KBM-7 (cell line): ENCODE measurements around the gene SLC29A3.

Experiments used
- DNase-seq: peaks from one replicate; pipeline ENCODE4 v3.0.0-alpha.2; 2015
- in situ Hi-C: fragments of 300-500 bp; cut with MboI; formaldehyde crosslinking; loops from 2 replicates; pipeline ENCODE4 v1.14.3; 2020; ENCODE audit warnings: low sequenced_read_pairs, low pct_unique_long_range_greater_than_20kb, mixed read lengths

The SLC29A3 gene

DNA sequence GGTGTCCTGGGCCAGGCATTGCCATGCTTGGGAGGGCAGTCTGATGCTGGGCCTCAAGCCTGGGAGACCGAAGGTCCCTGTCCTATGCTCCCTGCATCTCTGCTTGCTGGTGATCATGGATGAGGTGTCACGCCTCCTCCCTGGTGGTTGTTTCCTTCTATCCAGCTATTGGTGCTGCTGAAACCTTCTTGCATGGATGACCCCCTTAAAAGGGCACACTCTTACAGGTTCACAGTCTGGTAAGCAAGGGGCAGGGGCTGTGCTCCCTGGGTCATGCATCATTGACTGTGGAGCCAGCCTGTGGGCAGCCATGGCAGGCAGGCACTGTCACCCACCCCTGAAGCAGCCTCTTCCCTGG, 36.8 kb upstream of the SLC29A3 start:
- in situ Hi-C loops, result loop anchor here (10.0 kb wide), 1 partner anchor 368 kb away; no protein-coding TSS in a partner anchor
- no peak for DNase-seq

DNA sequence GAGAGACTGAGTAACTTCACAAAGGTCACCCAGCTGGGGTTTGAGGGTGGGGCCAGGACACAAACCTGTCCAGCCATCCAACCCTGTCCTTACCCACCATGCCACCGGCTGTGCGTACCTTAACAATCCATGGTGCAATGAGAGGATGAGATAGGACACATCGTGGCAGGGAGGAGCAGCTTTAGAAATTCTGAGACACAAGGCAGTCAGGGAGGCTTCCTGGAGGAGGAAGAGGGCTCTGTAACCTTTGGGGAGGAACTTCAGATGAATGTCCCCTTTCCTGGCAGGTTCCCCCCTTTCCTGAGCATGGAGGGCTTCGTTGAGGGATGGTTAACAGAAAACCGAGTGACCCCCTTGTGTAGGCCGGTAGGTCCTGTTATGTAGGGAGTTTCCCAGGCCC, 35.6 kb upstream of the SLC29A3 start:
- DNase-seq, result no peak
- in situ Hi-C loops, result loop anchor here (10.0 kb wide), 1 partner anchor 369 kb away; no protein-coding TSS in a partner anchor

DNA sequence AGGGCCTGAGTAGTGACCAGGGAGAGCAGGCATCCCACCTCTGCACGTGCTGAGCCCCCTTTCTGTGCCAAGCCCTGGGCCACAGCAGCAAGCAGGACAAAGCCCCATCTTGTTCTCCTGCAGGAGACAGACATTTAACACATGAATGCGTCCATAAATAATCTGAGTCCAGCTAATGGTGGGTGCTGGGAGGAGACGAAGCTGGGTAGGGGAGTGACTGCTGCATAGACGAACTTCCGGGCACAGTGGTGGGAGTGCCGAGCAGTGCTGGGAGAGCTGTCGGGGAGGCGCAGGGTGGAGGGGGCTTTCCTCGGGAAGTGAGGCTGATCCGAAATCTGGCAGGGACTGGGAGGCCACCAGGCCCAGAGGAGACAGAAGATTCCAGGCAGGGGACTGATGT, 35.2 kb upstream of the SLC29A3 start:
- DNase-seq, result no peak
- in situ Hi-C loops, result loop anchor here (10.0 kb wide), 1 partner anchor 369 kb away; no protein-coding TSS in a partner anchor

DNA sequence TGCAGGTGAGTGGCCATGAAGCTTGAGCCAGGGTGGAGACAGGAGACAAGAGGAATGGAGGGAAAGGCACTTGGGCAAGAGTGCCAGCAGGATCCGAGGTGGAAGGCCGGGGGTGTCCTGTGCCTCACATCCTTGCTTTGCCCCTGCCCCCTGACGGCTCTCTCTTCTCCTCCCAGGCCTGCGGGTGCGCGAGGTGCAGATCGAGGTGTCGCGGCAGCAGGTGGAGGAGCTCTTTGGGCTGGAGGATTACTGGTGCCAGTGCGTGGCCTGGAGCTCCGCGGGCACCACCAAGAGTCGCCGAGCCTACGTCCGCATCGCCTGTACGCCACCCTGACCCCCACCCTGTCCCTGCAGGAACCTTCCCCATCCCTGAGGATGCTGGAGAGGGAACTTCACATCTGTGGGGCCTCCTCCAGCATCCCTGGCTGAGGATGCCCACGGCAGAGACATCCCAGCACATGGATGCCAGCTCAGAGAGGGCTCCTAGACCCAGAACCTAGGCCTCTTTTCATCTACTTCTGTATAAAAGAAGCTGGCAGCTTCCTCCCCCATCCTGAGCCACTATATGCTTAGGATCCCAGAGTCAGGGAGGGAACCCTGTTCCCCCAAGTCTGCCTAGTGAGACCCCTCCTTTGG, 34.4 kb upstream of the SLC29A3 start:
- no peak for DNase-seq
- in situ Hi-C loops, result loop anchor here (10.0 kb wide), 1 partner anchor 370 kb away; no protein-coding TSS in a partner anchor

DNA sequence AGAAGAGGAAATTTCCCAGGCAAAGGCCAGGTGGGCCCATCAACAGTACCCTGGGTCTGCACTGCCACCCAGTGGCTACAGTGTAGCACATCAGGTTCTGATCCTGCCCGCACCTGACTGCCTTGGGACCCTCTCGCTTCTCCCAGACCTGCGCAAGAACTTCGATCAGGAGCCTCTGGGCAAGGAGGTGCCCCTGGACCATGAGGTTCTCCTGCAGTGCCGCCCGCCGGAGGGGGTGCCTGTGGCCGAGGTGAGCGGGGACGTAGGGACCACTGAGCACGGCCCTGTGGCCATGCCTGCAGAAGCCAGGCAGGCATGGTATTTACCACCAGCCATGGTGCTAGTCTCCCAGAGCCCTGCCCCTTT, 33.9 kb upstream of the SLC29A3 start:
- DNase-seq, result peak; percentile 43

DNA sequence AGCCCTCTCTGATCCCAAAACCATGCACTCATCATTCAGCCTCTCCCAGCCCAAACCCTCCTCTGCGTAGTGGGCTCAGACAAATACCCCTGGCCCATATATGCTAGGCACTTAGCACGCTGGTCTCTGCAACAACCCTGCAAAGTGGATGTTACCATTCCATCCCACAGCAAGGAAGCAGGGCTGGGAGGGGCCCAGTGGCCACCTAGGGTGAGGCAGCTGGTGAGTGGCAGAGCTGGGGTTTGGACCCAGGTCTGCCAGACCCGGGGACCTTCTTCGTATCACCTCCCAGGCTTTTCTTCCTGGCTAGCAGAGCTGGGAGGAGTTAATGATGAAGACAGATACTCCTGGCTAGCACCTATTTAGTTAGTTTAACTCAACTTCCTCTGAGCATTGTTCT, 33.1 kb upstream of the SLC29A3 start:
- in situ Hi-C loops, result loop anchor here (10.0 kb wide), 1 partner anchor 371 kb away; no protein-coding TSS in a partner anchor

More for the DNA sequence above, 33.9 kb upstream of the SLC29A3 start:
- in situ Hi-C loops, result loop anchor here (10.0 kb wide), 1 partner anchor 370 kb away; no protein-coding TSS in a partner anchor

DNA sequence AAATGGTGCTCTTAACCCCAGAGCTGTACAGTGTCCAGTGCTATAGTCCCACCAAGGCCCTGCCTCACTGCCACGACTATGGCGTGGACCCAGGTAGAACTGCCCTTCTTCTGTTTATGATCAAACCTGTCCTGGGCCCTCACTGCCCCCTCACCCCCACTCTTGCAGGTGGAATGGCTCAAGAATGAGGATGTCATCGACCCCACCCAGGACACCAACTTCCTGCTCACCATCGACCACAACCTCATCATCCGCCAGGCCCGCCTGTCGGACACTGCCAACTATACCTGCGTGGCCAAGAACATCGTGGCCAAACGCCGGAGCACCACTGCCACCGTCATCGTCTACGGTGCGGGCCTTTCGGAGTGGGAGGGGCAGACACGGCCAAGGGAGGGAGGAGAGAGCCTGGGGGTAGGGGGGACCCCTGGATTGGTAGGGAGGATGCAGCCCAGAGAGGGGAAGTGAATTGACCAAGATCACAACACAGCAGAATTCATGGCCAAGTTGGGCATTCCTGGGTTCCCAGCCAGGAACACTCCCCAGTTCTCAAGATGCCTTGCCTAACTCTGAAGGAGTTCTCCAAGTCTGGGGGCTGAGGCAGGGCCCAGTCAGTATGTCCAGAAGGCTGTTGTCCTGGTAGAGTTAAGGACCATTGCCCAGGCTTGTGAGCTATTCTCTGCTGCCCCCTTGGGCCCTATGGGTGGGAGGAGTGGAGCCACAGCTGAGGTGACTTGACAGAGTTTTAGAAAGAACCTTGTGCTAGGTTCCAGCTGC, 32.4 kb upstream of the SLC29A3 start:
- in situ Hi-C loops, result loop anchor here (10.0 kb wide), 1 partner anchor 372 kb away; no protein-coding TSS in a partner anchor

More for the DNA sequence above, 33.1 kb upstream of the SLC29A3 start:
- no peak for DNase-seq

DNA sequence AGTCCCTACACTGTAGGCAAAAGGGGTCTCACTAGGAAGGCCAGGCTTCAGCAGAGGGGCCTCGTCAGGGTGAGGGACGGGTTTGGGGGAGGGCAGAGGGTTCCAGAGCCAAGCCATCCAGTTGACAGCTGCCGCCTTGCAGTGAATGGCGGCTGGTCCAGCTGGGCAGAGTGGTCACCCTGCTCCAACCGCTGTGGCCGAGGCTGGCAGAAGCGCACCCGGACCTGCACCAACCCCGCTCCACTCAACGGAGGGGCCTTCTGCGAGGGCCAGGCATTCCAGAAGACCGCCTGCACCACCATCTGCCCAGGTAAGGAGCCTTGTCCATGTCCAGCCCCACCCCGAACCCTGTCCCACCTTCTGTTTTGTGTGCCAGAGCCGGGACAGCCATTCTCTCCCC, 31.6 kb upstream of the SLC29A3 start:
- in situ Hi-C loops, result loop anchor here (10.0 kb wide), 1 partner anchor 373 kb away; no protein-coding TSS in a partner anchor
- no peak for DNase-seq

More for the DNA sequence above, 32.4 kb upstream of the SLC29A3 start:
- DNase-seq, result no peak

DNA sequence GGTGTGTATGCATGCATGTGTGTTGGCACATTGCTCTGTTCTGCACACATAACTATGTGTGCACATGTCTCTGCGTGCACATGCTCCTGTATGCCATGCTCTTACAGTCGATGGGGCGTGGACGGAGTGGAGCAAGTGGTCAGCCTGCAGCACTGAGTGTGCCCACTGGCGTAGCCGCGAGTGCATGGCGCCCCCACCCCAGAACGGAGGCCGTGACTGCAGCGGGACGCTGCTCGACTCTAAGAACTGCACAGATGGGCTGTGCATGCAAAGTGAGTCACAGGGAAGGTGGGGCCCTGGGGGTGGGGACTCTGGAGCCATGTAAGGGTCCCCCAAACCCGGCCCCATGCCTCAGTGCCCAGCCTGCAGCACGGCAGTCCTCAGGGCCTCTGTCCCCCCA, 30.6 kb upstream of the SLC29A3 start:
- DNase-seq, result no peak
- in situ Hi-C loops, result loop anchor here (10.0 kb wide), 1 partner anchor 374 kb away; no protein-coding TSS in a partner anchor

DNA sequence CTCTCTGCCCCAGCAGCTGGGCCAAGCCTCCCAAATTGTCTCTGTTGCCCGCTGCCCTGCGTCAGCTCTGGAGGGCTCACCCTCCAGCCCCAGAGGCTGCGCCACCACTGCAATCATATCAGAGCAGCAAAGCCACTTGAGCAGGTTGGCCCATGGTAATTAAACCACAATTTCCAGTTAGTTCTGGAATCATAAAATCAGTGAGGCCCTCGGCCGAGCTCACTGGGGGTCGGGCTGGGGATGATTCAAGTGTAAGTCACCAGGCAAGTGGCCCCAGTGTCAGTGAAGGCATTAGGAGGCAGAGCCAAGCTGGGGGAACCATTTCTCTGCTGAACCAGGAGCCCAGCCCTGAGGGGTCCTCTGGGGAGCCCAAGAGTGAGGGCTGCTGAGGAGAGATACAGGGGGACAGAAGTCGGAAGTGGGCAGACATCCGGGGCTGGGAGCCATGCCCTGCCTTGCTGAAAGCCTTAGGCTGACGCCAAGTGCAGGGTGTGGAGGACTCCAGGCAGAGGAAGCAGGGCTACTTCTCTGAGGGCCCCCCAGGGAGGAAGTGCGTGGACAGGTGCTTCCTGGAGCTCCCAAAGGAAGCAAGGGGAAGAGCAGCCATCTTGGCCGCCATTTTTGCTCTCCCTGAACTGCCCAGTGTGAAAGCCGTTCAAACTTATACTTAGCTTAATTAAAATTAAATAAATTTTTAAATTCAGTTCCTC, 29.5 kb upstream of the SLC29A3 start:
- in situ Hi-C loops, result loop anchor here (10.0 kb wide), 1 partner anchor 375 kb away; no protein-coding TSS in a partner anchor
- peak; percentile 33 for DNase-seq

DNA sequence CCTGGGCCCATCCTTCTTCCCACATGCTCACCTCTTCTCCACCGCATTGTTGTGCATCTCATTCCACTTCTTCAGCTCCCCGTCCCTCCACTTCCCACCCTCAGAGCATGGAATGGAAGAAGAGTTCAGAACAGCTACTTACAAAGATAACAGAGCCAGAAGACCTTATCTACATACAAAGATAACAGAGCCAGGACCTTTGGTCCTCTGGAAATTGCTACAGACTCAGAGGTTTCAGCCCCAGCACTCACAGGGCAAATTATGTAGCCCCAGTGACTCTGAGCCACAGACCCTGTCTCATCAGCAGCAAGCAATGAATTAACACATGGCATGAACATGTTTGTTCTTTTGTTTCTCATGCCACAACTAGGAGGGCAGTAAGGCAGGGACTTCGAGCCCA, 28.7 kb upstream of the SLC29A3 start:
- DNase-seq, result no peak
- in situ Hi-C loops, result no loop called here

DNA sequence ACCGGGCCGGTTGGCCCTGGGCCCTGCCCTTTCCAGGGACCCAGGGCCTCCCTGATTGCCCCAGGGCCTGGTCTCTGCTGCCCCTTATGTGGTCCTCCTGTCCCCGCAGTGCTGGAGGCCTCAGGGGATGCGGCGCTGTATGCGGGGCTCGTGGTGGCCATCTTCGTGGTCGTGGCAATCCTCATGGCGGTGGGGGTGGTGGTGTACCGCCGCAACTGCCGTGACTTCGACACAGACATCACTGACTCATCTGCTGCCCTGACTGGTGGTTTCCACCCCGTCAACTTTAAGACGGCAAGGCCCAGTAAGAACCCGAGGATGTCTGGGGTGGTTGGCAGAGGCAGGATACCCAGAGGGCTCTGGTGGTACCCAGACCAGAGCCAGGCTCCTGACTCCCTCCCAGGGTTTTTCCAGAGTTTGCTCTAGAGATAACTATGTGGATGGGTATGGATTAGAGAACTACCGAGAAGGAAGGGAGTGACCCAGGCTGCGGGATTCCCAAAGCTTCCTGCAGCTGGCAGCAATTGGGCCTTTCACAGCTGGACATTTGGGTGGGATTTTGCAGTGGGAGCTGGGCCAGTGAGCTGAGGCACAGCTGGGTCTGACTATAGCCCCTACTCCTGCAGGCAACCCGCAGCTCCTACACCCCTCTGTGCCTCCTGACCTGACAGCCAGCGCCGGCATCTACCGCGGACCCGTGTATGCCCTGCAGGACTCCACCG, 28.1 kb upstream of the SLC29A3 start:
- in situ Hi-C loops, result no loop called here
- DNase-seq, result no peak

DNA sequence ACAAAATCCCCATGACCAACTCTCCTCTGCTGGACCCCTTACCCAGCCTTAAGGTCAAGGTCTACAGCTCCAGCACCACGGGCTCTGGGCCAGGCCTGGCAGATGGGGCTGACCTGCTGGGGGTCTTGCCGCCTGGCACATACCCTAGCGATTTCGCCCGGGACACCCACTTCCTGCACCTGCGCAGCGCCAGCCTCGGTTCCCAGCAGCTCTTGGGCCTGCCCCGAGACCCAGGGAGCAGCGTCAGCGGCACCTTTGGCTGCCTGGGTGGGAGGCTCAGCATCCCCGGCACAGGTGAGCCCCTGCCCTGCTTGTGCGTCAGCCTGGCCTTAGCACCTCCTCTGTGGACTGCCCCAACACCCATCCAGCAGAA, 27.5 kb upstream of the SLC29A3 start:
- no peak for DNase-seq
- in situ Hi-C loops, result no loop called here

DNA sequence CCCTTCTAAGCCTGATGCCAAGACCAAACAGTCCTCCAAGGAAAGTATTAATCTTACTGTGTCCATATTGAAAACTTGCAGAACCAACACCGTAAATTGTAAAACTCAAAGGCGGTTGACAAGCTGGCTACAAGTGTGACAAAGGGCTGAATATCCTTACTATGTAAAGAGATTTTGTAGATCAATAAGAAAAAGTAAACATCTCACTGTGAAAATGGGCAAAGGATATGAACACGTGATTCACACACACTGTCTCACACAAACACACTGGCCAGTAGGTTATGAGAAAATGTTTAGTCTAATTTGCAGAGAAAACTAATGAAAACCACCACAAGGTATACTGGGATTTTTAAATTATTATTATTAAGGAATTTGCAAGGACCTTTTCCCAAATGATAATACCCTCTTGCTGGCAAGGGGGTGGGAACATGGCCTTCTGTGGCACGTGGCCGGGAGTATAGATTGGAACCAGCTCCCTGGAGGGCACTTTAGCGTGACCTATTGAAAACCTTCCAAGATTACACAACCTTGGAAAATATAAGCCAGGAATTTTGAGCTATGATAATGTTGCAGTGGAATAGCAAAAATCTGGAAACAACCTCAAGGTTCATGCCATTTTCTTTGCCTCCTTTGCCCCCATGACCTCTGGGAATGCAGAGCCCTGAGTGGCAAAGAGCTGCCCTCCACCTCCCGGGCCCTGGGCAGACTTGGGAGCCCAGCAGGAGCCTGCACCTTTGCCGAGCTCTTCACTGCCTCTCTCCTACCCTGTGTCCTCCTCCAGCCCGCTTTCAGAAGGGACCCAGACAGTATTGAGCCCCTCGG, 26.2 kb upstream of the SLC29A3 start:
- in situ Hi-C loops, result no loop called here
- no peak for DNase-seq

DNA sequence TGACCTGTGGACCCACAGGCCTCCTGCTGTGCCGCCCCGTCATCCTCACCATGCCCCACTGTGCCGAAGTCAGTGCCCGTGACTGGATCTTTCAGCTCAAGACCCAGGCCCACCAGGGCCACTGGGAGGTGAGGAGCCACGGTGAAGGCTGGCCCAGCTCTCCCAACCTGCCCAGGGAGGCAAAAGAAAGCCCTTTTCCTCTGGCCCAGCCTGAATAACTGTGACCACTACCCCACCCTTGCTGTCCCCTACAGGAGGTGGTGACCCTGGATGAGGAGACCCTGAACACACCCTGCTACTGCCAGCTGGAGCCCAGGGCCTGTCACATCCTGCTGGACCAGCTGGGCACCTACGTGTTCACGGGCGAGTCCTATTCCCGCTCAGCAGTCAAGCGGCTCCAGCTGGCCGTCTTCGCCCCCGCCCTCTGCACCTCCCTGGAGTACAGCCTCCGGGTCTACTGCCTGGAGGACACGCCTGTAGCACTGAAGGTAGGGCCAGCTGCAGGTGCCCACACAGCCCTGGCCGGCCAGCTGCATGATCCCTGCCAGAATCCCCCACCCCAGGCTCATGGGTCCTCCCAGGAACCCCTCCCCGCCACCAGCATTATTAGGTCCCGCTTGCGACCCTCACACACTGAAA, 25.5 kb upstream of the SLC29A3 start:
- DNase-seq, result no peak
- in situ Hi-C loops, result no loop called here

DNA sequence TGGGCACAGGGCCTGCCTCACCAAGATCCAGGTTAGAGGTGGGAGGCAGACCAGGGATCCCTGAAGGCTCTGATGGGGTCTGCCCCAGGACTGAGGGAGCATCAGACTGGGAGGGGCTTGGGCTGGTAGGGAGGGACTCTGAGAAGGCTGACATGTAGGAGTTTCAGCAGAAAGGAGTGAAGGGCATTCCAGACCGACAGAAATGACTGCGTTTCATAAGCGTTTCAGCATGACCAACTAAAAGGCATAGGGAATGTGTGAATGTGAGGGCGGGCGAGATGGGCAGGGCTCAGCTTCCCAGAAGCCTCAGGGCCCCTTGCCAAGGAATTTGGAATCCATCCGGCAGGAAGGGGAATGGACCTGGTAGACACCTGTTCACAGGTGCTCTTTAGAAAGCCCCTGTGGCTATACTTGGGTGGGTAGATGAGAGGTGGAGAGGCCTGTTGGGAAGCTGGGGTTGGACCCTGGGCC, 24.9 kb upstream of the SLC29A3 start:
- DNase-seq, result no peak
- in situ Hi-C loops, result no loop called here

DNA sequence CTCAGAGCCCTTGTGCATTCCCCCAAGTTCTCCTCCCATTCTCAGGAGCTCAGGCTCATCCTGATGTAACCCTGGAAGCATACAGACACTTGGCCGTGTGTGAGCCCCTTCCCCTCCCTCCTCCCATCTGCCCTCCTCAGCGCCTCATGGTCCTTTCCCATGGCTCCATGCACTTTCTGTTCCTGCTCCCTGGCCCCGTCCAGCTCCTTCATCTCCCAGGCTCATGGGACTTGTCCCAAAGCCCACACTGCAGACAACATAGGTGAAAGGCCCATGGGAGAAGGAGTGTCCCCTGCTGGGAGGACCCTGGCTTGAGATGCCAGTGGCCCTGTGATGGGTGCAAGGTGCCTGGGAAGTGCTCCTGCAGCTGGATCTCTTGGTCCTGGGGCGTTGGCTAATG, 24.2 kb upstream of the SLC29A3 start:
- no peak for DNase-seq
- in situ Hi-C loops, result no loop called here

DNA sequence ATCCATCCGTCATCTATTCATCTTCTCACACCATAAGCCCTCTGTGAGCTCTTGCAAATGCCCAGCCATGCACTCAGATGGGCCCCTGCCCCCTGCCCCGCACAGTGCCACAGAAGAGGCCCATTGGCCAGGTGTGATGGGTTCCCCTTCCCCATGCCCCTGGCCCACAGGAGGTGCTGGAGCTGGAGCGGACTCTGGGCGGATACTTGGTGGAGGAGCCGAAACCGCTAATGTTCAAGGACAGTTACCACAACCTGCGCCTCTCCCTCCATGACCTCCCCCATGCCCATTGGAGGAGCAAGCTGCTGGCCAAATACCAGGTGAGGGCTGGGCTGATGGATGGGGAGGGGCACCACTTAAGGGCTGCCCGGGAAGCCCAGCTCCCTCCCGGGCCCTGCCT, 23.4 kb upstream of the SLC29A3 start:
- in situ Hi-C loops, result no loop called here
- DNase-seq, result no peak
